ENCODE measurements around the gene TXNRD3.

DNA sequence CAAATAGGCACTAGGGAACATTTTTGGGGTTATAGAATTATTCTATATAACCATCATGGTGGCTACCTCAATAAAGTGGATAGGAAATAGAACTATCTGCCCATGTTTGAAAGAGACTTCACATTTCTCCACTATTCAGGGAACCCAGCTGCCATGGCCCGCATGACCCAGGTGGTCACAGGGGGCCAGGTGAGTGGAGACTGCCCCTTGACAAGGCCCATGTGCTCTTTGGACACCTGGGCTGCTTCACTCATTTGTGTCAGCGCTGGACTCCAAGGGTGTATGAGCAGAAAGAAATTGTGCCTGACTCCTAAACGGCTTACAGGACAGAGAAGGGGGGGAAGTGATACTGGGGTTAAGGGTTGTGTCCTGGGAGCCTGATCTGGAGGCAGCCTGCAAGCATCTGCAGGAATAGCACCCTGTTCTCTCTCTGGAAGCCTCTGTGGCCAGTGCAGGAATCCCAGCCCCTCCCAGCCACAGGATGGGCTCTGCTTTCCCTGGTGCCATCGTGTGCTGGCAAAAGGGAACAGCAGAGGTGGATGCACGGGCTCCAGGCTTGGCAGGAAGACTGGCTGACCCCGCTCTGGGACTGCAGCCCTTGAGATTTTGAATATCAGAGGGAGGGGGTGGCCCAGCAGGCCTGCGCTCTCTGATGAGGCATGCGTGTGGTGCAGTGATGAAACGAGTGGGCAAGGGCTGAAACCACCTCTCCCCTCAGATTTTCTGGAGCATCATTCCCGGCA, 87.1 kb downstream of the TXNRD3 start:
- TF ChIP-seq EP300 (IDR thresholded peaks at IDR 0.05): no peak
- TF ChIP-seq CTCF (IDR thresholded peaks at IDR 0.05): no peak

Measured in upper lobe of left lung (tissue), 4 donors.